ENCODE results near the gene ADGRL3. TPM values are rescaled to one million over a fixed set of nuclear protein-coding genes. Genes with fewer than 3 reads are reported as not detected.

The ADGRL3 gene
- total RNA-seq, 1 donor from 2014 or later = 31.3 TPM

DNA sequence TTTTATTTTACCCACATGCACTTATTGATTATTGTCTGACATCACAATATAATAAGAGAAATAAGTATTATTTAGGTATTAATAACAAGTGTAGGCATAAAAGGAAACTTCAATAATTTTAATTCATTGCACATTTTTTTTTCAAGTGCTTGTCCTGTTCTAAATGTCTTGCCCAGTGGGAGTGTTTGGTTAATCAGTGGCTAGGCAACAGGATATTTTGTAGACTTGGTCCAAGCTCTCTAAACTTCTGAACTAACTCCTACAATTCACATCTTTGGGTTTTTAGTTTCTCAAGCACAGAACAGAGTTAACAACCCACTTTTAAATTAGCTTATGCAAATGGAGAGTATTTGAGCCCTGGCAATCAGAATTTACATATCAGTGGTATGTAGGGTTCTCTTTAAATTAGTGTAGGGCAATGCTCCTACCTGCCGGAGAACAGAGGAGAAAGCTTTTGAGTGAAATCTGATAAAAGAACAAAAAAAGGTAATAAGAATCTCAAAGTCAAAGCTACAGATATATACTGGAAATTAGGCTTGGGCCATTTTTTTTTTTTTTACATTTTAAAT, 353.5 kb downstream of the ADGRL3 start:
- Histone ChIP-seq H3K9ac (ENCODE audit: low read length) (no peak overlapping the region), H3K79me2 (ENCODE audit: insufficient read depth, low read length) (no peaks in the 10 kb centered on the region), H4K20me1 (ENCODE audit: insufficient read depth, low read length) (no peaks in the 10 kb centered on the region), H3K4me3 (ENCODE audit: insufficient read depth, low read depth, low read length) (no peak overlapping the region), H3K36me3 (ENCODE audit: insufficient read depth, low read length) (no peaks in the 10 kb centered on the region), H3K27ac (ENCODE audit: low read depth, low read length) (no peak overlapping the region), H2AFZ (ENCODE audit: low read depth, low read length) (no peak overlapping the region), H3K27me3 (ENCODE audit: insufficient read depth, low read length) (no peaks in the 10 kb centered on the region), H3K9me3 (ENCODE audit: insufficient read depth, low read depth, low read length) (no peaks in the 10 kb centered on the region), H3K4me1 (ENCODE audit: insufficient read depth, low read length) (peaks cover 16% of the 10 kb centered on the region), H3K4me2 (ENCODE audit: low read length) (no peak overlapping the region)
- FAIRE-seq = no peak
- Mint-ChIP-seq H3K27ac (ENCODE audit: unreplicated experiment) (no peak overlapping the region), H3K9me3 (ENCODE audit: unreplicated experiment) (no peaks in the 10 kb centered on the region), H3K36me3 (ENCODE audit: low read depth, unreplicated experiment) (no peaks in the 10 kb centered on the region), H3K4me1 (ENCODE audit: low read depth, unreplicated experiment) (peaks cover 24% of the 10 kb centered on the region), H3K27me3 (ENCODE audit: low read depth, unreplicated experiment) (no peaks in the 10 kb centered on the region), H3K4me3 (ENCODE audit: unreplicated experiment) (no peak overlapping the region)
- no peak for DNase-seq (ENCODE audit: low read depth)
- TF ChIP-seq, protein P1, sequence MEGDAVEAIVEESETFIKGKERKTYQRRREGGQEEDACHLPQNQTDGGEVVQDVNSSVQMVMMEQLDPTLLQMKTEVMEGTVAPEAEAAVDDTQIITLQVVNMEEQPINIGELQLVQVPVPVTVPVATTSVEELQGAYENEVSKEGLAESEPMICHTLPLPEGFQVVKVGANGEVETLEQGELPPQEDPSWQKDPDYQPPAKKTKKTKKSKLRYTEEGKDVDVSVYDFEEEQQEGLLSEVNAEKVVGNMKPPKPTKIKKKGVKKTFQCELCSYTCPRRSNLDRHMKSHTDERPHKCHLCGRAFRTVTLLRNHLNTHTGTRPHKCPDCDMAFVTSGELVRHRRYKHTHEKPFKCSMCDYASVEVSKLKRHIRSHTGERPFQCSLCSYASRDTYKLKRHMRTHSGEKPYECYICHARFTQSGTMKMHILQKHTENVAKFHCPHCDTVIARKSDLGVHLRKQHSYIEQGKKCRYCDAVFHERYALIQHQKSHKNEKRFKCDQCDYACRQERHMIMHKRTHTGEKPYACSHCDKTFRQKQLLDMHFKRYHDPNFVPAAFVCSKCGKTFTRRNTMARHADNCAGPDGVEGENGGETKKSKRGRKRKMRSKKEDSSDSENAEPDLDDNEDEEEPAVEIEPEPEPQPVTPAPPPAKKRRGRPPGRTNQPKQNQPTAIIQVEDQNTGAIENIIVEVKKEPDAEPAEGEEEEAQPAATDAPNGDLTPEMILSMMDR (IDR thresholded peaks at IDR 0.05; ENCODE audit: insufficient read depth, low read depth, low read length) = no peak
- TF ChIP-seq EZH2 (IDR thresholded peaks at IDR 0.05; ENCODE audit: insufficient read depth, low read length) = no peak

DNA sequence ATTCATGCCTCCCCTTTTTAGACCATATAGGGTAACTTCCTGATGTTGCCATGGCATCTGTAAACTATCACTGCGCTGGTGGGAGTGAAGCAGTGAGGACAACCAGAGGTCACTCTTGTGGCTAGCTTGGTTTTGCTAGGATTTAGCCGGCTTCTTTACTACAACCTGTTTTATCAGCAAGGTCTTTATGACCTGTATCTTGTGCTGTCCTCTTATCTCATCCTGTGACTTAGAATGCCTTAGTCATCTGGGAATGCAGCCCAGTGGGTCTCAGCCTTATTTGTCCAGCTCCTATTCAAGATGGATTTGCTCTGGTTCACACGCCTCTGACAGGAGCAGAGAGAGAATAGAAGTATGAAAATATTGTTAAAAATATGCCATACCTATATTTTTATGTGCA, 355.7 kb downstream of the ADGRL3 start:
- FAIRE-seq (no peak), DNase-seq (ENCODE audit: low read depth) (peak; percentile 84)
- H3K9me3 ChIP-seq (ENCODE audit: insufficient read depth, low read depth, low read length) = no peaks in the 10 kb centered on the region
- no peaks in the 10 kb centered on the region for H3K36me3 ChIP-seq (ENCODE audit: insufficient read depth, low read length)
- H2AFZ ChIP-seq (ENCODE audit: low read depth, low read length) = no peak overlapping the region
- Mint-ChIP-seq H3K4me3 (ENCODE audit: unreplicated experiment) (no peak overlapping the region), H3K27ac (ENCODE audit: unreplicated experiment) (peak overlapping the region; percentile 26), H3K27me3 (ENCODE audit: low read depth, unreplicated experiment) (no peaks in the 10 kb centered on the region), H3K36me3 (ENCODE audit: low read depth, unreplicated experiment) (no peaks in the 10 kb centered on the region), H3K4me1 (ENCODE audit: low read depth, unreplicated experiment) (peaks cover 24% of the 10 kb centered on the region), H3K9me3 (ENCODE audit: unreplicated experiment) (no peaks in the 10 kb centered on the region)
- H3K4me1 ChIP-seq (ENCODE audit: insufficient read depth, low read length) = peaks cover 16% of the 10 kb centered on the region
- H3K27ac ChIP-seq (ENCODE audit: low read depth, low read length) = peak overlapping the region; percentile 60
- H3K9ac ChIP-seq (ENCODE audit: low read length) = peak overlapping the region; percentile 40
- no peaks in the 10 kb centered on the region for H3K79me2 ChIP-seq (ENCODE audit: insufficient read depth, low read length)
- H3K4me2 ChIP-seq (ENCODE audit: low read length) = peak overlapping the region; percentile 29
- no peak overlapping the region for H3K4me3 ChIP-seq (ENCODE audit: insufficient read depth, low read depth, low read length)
- TF ChIP-seq EZH2 (IDR thresholded peaks at IDR 0.05; ENCODE audit: insufficient read depth, low read length) = no peak
- TF ChIP-seq, protein P1 (IDR thresholded peaks at IDR 0.05; ENCODE audit: insufficient read depth, low read depth, low read length) = no peak
- no peaks in the 10 kb centered on the region for H3K27me3 ChIP-seq (ENCODE audit: insufficient read depth, low read length)
- H4K20me1 ChIP-seq (ENCODE audit: insufficient read depth, low read length) = no peaks in the 10 kb centered on the region

DNA sequence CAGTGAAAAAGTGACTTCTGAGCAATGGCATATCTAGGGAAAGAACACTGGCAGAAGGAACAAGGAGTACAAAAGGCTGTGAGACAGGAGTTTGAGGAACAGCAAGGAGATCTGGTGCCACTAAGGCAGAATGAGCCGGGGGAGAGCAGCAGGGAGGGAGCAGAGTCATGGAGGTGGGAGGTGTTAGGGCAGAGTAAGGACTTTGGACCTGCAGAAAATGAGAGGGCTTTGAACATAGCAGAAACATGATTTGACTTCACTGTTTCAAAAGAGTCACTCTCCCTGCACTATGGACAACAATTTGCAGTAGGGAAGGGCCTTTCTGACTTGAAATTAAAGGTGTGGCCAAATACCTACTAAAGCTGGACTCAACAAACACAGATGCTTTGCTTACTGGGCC, 356.2 kb downstream of the ADGRL3 start:
- no peaks in the 10 kb centered on the region for H3K9me3 ChIP-seq (ENCODE audit: insufficient read depth, low read depth, low read length)
- no peaks in the 10 kb centered on the region for H3K27me3 Mint-ChIP-seq (ENCODE audit: low read depth, unreplicated experiment)
- no peak for FAIRE-seq
- peak overlapping the region; percentile 40 for H3K9ac ChIP-seq (ENCODE audit: low read length)
- H3K4me3 Mint-ChIP-seq (ENCODE audit: unreplicated experiment) = no peak overlapping the region
- H3K36me3 Mint-ChIP-seq (ENCODE audit: low read depth, unreplicated experiment) = no peaks in the 10 kb centered on the region
- H2AFZ ChIP-seq (ENCODE audit: low read depth, low read length) = peak overlapping the region; percentile 6
- peak; percentile 6 for DNase-seq (ENCODE audit: low read depth)
- no peak overlapping the region for H3K4me3 ChIP-seq (ENCODE audit: insufficient read depth, low read depth, low read length)
- H4K20me1 ChIP-seq (ENCODE audit: insufficient read depth, low read length) = no peaks in the 10 kb centered on the region
- peaks cover 24% of the 10 kb centered on the region for H3K4me1 Mint-ChIP-seq (ENCODE audit: low read depth, unreplicated experiment)
- peaks cover 16% of the 10 kb centered on the region for H3K4me1 ChIP-seq (ENCODE audit: insufficient read depth, low read length)
- peak overlapping the region; percentile 26 for H3K27ac Mint-ChIP-seq (ENCODE audit: unreplicated experiment)
- no peaks in the 10 kb centered on the region for H3K9me3 Mint-ChIP-seq (ENCODE audit: unreplicated experiment)
- H3K4me2 ChIP-seq (ENCODE audit: low read length) = peak overlapping the region; percentile 29
- no peaks in the 10 kb centered on the region for H3K79me2 ChIP-seq (ENCODE audit: insufficient read depth, low read length)
- H3K36me3 ChIP-seq (ENCODE audit: insufficient read depth, low read length) = no peaks in the 10 kb centered on the region
- peak overlapping the region; percentile 60 for H3K27ac ChIP-seq (ENCODE audit: low read depth, low read length)
- TF ChIP-seq EZH2 (IDR thresholded peaks at IDR 0.05; ENCODE audit: insufficient read depth, low read length) = no peak
- TF ChIP-seq, protein P1 (IDR thresholded peaks at IDR 0.05; ENCODE audit: insufficient read depth, low read depth, low read length) = no peak
- H3K27me3 ChIP-seq (ENCODE audit: insufficient read depth, low read length) = no peaks in the 10 kb centered on the region
